ENCODE data around the gene SEZ6L.

Gene SEZ6L

DNA sequence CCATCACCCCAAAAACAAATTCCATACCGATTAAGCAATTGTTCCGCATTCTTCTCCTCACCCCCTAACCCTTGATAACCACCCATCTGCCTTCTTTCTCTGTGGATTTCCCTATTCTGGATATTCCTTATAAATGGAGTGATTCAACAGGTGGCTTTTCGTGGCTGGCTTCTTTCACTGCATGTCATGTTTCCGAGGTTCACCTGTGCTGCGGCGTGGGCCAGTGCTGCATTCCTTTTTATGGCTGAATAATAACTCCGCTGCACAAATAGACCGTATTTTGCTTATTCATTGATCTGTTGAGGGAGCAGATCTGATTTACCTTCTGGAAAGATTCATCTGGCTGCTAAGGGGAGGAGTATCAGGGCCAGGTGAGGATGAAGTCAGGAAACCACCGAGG is 165.0 kb downstream of the SEZ6L start:
- no peak for DNase-seq (ENCODE audit: low read depth in 2 of 2)

DNA sequence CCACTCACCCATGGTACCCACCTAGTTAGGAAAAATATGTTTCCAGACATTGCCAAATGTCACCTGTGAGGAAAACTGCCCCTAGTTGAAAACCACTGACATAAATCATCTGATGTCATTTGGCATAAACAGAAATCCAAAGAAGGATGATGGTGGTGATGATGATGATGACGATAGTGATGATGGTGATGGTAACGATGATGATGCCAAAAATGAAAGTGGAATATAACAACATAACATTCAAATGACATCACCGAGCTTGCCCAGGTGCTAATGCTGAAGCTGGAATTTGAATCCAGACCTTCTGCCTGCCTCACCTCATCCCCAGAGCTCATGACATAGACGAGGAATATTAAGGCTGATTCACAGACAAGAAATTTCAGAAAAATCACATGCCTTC is 167.5 kb downstream of the SEZ6L start:
- no peak for DNase-seq (ENCODE audit: low read depth in 2 of 2)

DNA sequence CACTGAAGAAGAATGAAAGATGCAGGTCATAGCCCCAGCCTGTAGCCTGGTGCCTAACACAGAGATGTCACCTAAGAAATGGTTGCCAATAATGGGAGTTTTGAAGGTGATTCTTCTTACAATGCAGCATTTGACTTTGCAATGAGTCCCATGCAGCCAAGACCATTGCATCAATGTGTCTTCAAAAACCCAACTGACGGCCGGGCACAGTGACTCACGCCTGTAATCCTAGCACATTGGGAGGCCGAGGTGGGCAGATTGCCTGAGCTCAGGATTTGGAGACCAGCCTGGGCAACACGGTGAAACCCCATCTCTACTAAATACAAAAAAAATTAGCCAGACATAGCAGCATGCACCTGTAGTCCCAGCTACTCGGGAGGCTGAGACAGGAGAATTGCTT is 170.5 kb downstream of the SEZ6L start:
- DNase-seq (ENCODE audit: low read depth in 2 of 2): no peak

DNA sequence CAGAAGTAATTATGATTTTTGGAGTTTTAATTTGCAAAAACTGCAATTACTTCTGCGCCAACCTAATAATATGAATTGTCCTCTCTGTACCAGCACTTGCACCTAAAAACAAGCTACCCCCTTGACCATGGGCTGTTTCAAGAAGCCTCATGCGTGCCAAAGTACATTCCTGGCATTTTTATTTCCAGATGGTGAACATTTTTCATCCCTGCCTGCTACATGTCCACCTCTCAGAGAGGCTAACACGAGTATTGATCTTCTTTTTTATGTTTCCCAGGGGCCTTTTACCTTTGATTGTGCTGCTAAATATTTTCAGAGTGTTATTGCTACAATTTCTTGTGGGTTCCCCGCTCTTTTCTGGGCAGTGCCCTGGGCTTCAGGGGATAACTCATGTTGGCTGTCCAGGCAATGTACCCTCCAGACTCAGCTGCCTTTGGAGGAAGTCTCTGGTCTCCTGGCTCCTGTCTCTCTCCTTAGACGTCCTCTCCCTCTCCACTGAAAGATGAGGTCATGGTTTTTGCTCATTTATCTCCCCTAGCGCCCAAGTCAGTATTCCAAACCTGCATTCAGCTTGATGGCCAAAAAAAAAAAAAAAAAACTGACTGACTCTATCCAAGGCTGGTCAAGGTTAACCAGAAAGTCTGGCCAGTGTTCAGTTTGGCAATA is 173.6 kb downstream of the SEZ6L start:
- no peak for DNase-seq (ENCODE audit: low read depth in 2 of 2)

DNA sequence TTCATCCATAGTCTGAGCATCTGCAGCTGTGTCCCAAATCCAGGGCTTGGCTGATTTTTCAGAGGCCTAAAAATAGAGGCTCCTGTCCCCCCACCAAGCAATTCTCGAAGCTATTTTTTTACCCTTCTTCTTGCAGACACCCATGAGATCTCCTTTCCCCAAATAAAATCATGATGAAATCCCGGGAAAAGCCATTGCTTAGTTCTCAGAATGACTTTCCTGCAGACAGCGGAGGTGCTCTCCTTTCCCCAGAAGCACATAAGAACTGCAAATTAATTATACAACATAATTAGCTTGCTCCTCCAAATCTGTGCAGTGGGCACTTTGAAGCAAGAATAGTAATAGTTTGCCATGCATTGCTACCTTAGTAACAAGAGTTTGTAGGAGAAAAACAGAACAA is 176.2 kb downstream of the SEZ6L start:
- no peak for DNase-seq (ENCODE audit: low read depth in 2 of 2)

DNA sequence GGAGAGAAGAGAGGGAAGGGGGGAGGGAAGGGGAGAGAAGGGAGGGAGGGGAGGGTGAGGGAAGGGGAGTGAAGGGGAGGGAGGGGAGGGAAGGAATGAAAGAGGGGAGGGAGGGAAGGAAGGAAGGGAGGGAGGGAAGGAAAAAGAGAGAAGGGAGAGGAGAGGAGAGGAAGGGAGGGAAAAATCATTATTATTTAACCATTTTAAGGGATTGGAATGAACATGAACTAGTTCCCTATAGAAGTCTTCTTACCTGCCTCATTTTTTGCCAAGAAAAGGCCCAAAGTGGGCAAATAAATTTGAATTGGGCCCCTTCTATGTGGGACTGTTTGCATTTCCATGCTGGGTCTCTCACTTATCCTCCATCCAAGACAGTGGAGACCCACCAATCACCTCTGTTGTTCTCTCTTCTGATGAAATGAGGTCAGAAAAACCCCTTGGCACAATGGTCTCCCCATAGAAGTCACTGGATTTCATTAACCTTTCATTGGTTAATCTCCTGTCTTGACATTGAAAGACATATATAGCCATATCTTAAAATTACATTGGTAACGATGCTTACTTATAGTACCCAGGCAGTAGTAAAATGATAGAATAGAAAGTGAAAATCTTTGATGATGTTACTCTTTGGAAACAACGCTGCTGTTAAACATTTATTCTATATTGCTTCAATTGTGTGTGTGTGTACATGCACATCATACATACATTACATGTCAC is 179.7 kb downstream of the SEZ6L start:
- DNase-seq (ENCODE audit: low read depth in 2 of 2): no peak

DNA sequence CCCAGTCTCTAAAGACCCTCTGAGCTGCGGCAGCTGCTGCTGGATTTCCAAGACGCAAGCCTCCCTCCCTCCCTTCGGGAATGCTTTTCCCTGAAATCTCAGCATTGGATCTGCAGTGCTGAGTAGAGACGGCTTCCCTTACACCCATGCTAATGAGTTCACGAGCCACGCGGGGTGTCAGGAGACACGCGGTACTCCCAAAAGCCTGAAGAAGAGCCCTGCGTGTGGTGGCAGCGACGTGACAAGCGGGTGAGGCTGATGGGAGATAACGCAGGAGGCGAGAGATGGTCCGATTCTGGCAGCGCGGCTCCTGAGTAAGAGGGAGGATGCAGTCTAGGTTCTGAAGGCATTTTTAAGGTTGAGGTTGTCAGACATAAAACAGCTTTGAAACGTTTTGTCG is 185.4 kb downstream of the SEZ6L start:
- DNase-seq (ENCODE audit: low read depth in 2 of 2): no peak

DNA sequence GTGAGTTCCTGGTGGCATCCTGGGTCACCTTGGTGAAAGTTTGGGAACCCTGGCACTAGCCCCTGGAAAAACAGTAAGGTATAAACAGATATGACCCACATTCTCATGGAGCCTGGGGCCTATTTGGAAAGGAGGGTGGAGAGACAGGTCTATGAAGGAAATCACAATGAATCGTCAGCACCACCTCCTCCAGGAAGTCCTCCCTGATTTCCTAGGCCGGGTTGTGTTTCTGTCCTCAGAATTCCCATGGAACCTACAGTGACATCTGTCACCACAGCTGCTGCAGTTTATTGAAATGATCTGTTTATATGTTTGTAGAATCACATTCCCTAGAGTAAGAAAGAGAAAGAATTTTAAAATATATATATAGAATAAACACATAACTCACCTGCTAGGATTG is 188.0 kb downstream of the SEZ6L start:
- no peak for DNase-seq (ENCODE audit: low read depth in 2 of 2)

DNA sequence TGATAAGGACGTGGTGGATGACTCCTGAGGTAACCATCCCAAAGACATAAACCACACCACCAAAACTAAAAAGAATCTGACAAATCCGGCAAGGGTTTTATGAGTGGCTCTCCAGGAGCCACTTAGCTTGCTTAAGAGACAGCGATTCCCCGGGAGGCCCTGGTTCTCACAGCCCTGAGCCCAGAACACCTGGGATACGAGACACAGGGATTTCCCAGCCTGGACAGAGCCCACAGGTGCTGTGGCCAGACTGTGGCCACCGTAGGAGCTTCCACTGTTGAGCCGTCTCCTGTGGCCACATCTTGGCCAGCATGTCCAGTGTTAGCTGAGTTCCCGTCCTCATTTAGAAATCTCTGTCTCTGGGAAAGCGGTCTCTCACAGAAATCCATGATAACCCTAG is 188.6 kb downstream of the SEZ6L start:
- DNase-seq (ENCODE audit: low read depth in 2 of 2): no peak

DNA sequence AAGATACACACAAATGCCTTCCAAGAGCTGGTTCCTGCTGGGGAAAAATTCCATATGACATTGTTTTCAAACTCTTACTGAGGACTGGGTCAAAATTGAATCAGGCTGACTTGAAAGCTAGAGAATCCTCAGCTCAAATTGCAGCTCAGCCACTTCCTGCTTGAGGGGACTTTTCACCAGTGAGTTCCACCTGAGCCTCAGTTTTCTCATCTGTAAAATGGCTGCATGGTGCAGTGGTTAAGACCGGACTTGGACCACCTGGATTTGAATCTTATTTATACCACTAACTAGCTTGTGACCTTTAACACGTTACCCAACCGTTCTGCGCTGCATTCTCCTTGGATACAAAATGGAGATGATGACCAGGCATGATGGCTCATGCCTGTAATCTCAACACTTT is 189.9 kb downstream of the SEZ6L start:
- DNase-seq (ENCODE audit: low read depth in 2 of 2): no peak

DNA sequence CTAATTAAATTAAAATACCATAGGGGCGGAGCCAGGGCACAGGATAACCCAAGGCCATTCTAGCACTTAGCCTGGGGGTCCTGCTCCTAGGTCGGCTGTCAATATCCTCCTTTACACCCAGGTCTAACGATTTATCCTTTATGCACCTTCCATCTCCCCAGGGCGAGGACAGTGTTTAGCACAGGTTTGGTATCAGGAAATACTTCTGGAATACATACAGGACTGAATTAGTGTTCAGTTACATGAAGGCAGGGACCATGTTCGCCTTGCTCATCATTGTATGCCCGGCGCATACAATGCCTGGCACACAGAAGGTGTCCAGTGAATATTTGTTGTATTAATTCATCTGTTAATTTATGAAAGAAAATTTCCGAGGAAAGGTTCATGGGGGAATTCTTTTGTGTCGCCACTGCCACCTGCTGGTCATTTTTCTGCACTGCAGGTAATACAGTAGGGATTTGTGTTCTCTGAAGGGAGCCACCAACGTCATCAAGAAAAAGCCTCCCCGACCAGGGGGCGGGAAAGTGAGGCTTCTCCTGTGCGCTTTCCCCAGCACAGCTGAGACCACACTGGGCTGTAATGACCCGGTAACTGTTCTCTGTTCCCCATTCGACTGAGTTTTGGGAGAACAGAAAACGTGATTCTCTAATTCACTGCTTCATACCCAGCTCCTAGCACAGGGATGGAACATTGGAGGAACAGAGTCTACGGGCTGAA is 191.1 kb downstream of the SEZ6L start:
- DNase-seq (ENCODE audit: low read depth in 2 of 2): peak; percentile 39 to 61

DNA sequence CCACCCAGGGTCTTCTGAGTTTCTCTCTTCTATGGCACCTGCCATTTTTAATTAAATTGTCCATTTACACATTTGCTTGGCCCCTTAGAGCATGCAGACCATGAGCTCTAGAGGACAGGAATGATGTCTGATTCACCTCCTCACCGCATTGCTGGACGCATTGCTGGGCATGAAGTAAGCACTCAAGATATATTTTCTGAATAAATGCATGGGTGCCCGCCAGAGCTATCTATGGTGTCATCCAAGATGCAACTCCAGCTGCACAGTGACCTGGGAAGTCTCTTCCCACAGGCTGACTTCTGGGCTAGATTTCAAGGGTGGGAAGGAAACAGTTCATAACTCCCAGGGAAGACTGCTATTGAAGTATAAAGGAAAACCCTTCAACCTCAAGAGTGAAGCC is 193.2 kb downstream of the SEZ6L start:
- DNase-seq (ENCODE audit: low read depth in 2 of 2): no peak

DNA sequence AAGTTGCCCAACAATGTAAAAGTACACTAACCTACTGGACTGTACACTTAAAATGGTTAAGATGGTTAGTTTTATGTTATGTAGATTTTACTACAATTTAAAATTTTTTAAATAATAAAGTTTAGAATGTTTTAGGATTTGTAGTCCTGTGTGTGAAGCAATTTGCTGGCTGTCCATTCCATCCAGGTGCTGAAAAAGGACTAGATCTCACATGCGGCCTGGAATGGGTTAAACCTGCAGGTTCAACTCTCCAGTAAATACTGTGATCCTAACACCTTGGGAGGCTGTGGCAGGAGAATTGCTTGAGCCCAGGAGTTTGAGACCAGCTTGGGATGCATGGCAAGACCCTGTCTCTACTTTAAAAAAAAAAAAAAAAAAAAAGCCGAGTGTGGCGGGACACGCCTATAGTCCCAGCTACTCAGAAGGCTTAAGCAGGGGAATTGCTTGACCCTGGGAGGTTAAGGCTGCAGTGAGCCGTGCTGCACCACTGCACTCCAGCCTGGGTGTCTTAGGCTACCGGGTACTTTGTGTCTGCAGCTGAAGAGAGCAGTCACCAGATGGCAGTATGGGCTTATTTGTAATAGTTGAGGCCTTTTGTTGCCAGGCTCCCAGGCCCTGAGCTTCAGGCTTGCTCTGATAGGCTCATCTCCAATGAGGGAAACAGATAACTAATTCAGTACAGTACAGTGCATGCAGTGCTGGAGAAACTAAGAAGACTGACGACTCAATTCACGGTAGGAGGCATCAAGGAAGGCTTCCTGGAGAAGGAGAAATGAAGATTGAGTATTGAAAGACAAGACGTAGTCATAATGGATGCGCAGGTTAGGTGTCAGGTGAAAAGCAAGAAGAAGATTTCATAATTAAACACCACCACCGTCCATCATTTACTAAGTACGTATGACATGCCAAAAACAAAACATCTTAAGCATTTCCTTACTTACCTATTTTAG is 195.1 kb downstream of the SEZ6L start:
- peak; percentile 7 to 24 for DNase-seq (ENCODE audit: low read depth in 2 of 2)

DNA sequence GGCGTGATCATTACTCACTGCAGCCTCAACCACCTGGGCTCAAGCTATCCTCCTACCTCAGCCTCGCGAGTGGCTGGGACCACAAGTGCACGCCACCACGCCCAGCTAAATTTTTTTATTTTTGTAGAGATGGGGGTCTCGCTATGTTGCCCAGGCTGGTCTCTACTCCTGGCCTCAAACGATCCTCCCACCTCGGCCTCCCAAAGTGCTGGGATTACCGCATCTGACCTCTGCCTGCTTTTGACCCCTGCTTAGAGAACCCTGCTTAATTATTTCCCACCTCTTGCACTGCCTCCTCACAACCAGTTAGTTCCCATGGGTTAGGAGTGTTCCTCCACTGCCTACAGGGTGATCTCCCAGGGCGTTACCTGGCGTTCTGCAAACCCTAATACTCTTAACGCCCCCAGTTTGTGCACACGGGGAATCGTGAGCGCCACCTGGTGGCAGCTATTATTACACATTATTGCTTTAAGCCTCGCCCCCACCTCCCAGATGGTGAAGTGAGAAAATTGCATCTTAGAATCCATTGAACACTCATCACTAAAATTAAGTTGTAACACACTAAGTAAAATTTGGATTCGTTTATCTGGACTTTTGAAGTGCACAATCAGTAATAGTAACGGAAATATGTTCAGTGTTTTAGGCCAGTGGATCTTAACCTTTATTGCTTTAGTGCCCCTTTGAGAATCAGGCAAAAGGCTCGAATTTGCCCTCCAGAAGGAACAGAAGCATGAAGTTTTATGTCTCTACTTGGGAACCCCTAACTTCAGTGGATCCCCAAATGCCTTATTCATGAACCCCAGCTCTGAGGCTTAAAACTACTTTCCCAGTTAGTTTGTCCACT is 198.4 kb downstream of the SEZ6L start:
- peak; percentile 21 to 47 for DNase-seq (ENCODE audit: low read depth in 2 of 2)

DNA sequence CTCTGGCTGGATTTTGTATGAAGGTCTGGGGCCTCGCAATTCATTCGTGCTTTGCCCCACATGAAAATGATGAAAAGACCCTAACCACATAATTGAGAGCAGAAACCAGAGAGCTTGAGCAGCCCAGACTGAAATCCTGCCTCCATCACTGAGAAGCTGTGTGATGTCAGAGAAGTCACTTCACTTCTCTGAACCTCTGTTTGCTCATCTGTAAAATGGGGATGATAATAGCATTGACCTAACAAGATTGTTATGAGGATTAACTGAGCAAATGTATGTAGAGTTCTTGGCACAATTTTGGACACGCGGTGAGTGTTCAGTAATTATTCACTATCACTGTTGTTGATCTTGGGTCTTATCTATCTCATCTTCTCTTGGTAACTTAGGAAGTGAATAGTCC is 203.6 kb downstream of the SEZ6L start:
- DNase-seq (ENCODE audit: low read depth in 2 of 2): no peak

DNA sequence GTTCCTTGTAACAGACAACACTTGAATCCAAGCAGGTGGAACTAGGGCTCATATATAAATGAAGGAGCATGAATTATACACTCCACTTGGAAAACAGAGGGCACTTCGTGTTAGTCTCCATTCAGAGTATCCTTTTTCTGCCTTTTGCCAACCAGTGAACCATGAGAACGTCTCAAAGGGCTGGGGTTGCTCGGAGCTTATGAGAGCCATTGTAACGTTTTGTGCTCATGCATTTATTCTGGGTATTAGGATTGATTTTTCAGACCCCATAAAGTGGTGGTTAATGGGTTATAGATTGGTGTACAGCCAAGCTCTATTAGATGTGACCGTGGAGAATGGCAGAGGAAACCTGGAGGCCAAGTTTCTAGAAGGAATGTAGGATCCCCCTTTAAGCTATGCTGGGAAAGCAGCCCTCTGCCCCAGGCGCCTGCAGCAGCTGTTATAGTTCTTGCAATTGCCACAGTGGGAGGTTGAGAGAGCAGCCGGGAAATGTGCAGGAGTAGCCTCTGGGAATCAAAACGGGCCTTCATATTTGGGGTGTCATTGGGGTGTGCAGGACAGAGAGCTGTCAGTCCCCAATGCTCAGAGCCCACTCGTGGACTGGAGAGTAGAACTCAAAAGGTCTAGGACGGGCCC is 205.2 kb downstream of the SEZ6L start:
- DNase-seq (ENCODE audit: low read depth in 2 of 2): no peak

DNA sequence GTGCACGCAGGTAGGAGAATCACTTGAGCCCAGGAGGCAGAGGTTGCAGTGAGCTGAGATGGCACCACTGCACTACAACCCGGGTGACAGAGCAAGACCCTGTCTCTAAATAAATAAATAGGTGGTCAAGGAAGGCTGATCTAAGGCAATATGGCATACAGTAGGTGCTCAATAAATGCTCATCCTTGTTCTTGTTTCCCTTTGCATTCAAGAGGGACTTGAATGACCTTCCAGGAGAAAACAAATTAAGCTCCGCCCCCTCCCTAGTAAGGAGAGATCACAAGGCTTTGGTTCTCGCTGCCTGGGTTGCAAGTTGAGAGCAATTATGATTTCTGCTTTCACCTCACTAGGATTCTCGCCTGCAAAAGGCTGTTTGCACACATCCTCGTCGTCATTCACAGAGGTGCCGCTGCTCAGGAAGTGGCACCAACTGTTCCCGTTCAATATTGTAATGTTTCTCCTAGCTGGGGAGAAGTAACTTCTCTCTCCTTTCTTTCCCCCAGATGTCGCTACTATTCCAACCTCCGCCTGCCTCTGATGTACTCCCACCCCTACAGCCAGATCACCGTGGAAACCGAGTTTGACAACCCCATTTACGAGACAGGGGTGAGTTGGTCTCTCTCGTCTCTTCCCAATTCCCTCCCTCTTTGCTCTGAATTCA is 208.0 kb downstream of the SEZ6L start:
- no peak for DNase-seq (ENCODE audit: low read depth in 2 of 2)

DNA sequence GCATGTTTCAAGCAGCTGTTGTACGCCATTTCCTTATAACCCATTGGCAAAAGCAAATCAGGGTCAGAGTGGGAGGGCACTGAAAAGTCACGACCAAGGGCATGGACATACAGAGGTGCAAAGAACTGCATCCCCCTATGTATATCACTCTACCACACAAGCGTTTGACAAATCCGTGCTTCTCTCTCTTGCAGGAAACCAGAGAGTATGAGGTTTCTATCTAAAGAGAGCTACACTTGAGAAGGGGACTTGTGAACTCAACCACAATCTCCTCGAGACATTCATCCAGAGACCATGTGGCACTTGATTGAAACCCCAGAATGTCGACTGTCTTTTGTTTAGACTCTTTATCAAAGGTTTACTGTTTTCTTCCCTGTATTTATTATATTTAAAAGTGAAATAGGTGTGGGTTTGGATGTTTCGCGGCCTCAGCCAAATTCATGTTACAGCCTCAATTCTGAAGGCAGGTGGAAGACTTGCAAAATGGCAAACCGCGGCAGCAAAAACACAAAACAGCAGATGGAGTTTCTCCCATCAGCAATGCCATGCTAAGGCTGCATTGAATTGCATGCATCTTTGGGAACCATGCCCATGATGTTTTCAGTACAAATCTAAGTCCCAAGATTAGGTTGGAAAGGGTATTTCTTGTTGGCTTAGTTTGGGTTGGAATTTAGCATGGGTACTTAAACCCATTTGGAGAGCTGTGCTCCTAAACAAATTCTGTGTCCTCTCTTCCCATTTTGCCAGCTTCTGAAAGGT is 211.0 kb downstream of the SEZ6L start:
- no peak for DNase-seq (ENCODE audit: low read depth in 2 of 2)

DNA sequence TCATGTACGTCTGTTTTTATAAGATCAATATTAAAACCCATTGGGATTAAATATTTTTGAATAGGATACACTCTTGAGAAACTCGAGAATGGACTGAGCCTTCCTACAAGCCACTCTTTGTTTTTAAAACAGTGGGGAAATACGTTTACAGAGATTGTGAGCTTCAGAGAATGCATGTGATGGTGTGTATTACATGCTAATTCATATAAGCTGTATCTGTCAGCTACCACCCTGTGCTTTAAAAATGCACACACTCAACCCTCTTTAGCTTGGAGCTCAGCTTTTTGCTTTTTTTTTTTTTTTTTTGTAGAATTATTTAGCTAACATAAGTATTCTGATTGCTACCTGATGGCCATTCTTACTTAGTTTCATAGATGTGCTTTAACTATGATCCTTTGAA is 213.5 kb downstream of the SEZ6L start:
- DNase-seq (ENCODE audit: low read depth in 2 of 2): no peak

Measured in stimulated activated CD4-positive, alpha-beta T cell treated with anti-CD3 and anti-CD28 coated beads, Interleukin-12 subunit alpha, Interleukin-12 subunit beta, amount 100 ng/mL, for 24 hours (primary cell).